ENCODE data around the gene ZNF441.
A peak's percentile ranks its signal among the peaks of the same experiment; 100 is the strongest.
"Not testable (repeated sequence)": the region's sequence is repeated elsewhere in the genome, so short reads cannot be mapped to it uniquely, and the experiment has no call there.

The ZNF441 gene

DNA sequence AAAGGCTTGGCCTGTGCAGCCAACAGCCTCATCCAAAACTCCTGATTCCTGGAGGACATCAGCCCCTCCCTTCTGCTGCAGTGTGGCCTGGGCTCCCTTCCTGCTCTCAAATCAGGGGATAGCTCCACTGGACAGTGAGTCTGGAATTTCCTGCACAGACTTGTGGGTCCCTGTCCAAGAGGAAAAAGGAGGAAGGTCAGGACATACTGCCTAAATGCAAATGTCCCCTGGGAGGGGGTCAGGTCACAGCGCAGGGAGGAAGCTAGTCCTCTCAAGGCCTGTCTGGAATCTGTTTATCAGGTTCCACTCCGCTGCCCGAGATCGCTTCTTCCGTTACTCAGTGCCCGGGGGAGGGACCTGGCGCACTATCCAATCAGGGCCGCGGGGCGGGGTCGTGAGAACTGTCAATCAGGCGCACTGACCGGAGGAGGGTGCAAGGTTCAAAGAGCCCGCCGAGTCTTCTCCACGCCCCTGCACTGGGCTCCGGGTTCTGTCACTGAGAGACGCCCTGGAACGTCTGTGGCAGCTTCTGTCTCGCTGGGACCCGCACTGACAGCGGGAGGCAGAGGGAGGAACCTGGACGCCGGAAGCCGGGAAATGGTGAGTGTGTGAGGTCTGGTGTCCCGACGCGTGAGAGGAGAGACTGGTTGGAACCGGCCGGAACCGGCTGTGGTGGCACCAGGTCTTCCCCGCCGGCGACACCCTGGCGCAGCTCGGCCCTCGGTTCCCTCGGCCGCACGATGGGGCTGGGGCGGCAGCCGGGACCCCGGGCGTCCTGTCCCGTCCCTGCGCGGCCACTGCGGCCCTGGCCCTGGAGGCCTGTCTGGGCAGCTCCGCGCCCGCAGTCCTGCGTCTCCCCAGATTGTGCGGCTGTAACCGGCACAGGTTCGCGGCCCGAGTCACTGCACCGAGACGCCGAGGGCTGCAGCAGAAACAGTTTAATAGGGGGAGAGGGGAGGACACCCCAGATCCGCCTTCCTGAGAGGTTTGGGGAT is at the start of gene ZNF441:
Gene ZNF441, plus strand, starts transcription at position 404 of the 995 bp plus-strand sequence. Its CDS starts 194 bp downstream, at position 598.
- peak; percentile 83 for DNase-seq

GRCh38 chr19:11721681-11722080 is 45.1 kb upstream of the ZNF441 start:
- no peak for DNase-seq

DNA sequence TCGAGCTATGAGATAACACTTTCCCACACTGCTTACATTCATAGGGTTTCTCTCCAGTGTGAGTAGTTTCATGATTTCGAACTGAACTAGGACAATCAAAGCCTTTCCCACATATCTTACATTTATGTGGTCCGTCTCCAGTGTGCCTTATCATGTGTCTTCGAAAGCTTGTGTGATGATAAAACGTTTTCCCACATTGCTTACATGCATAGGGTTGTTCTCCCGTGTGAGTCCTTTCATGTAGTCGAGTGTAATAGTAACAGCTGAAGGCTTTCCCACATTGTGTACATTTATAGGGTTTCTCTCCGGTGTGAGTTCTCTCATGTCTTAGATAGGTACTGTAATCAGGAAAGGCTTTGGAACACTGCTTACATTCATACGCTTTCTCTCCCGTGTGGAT is 44.4 kb upstream of the ZNF441 start:
- no peak for DNase-seq

- no peak for DNase-seq
Observed at GRCh38 chr19:11729586-11729985, 37.2 kb upstream of the ZNF441 start.

GRCh38 chr19:11735375-11735774 is 31.4 kb upstream of the ZNF441 start:
- no peak for DNase-seq

DNA sequence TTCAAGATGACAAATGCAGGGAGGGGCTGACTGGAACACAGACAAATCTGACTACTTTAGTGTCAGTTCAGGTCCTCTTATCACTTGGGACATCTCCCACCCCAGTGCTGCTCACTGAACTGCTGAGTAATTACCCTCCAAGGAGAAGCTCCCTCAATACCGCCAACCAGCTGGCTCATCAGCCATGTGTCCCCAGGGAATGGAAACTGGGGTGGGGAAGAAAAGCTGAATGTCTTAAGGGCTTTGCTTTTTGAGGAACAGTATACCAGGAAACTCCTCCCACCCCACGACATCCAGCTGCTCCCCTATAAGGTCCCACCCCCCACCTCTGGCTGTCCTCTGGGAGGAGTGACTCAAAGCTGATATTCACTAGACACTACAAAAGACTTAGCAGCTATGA is 30.1 kb upstream of the ZNF441 start:
- DNase-seq, result no peak

DNA sequence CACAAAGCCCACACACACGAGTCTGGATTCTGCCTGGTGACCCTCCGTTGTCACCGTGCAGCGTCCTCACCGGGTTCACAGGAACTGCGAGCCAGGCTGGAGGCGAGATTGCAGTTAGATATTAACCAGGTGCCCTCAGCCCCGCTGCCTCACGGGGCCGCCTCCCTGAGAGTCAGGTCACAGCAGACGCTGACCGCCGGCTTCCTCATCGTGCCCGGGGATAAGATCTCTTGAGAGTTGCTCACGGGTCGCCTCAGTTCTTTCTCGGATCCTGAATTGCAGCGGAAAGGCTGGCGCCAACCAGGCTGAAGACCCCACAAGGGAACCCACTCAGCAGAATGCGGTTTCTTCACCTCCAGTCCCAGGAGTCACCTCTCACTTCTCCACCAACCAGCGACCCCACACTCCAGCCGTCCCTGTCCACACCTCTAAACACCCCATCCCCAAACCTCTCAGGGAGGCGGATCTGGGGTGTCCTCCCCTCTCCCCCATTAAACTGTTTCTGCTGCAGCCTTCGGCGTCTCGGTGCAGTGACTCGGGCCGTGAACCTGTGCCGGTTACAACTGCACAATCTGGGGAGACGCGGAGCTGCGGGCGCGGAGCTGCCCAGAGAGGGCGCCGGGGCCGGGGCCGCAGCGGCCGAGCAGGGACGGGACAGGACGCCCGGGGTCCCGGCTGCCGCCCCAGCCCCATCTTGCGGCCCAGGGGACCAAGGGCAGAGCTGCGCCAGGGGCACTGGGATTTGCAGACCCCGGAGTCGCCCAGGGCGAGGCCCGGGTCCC is 28.6 kb upstream of the ZNF441 start:
- DNase-seq, result no peak

DNA sequence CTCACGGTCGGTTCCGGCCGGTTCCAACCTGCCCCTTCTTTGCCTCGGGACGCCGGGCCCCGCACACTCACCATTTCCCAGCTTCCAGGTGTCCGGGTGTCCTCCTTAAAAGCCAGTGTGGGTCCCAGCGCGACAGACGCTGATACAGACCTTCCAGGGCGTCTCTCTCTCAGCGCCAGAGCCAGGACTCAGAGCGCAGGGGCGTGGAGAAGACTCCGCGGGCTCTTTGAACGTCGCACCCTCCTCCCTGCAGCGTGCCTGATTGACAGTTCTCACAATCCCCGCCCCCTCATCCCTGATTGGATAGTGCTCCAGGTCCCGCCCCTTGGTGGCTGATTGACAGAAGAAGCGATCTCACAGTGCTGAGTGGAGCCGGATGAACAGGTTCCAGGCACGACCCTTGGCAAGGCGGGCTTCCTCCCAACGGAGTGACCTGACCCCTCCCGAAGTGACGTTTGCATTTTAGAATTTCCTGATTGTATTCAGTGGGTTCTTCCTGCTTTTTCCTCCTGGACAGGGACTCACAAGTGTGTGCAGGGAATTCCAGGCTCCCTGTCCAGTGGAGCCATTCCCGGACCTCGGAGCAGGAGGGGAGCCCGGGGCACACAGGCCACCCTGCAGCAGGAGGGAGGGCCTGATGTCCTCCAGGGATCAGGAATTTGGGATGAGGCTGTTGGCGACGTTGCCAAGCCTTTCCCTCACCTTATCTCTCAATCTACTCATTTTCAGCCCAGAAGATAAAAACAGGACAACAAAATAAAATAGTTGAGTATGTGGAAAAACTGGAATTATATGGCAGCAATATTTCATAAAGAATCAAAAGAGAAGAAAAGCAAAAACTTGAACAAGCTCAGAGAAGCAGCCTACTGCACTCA is 27.8 kb upstream of the ZNF441 start, which contains the start of gene ZNF823:
Gene ZNF823, minus strand, starts transcription at position 201 of the 875 bp plus-strand sequence. Its CDS starts 127 bp downstream, at position 74.
- DNase-seq, result peak; percentile 81

DNA sequence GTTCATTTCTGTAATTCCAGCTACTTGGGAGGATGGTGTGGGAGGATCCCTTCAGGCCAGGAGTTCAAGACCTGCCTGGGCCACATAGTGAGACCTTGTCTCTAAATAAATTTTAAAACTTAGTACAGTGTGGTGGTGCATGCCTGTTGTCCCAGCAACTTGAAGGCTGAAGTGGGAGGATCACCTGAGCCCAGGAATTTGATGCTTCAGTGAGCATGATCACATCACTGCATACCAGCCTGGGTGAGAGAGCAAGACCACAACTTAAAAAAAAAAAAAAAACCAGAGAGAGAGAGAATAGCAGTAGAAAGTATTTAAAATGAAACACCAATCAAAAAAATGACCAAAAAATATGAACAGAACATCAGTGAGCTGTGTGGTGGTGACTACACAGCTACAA is 20.9 kb upstream of the ZNF441 start:
- no peak for DNase-seq

GRCh38 chr19:11747277-11747676 is 19.5 kb upstream of the ZNF441 start:
- DNase-seq, result no peak

GRCh38 chr19:11749751-11750150 is 17.0 kb upstream of the ZNF441 start:
- no peak for DNase-seq

- no peak for DNase-seq
Observed at GRCh38 chr19:11752244-11752736, 14.5 kb upstream of the ZNF441 start.

DNA sequence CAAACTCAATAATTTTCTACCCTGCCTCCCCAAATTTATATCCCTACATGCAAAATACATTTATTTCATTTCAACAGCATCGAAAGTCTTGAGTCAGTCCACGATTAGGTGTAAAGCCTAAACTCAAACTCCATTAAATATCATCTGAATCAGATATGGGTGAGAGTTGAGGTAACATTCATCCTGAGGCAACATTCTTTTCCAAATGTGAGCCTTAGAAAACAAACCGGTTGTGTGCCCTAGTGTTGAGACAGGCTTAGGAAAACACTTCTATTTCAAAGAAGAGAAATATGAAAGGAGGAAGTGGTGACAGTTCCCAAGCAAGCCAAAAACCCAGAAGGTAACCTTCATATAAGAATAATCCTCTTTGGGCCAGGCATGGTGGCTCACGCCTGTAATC is 12.1 kb upstream of the ZNF441 start:
- no peak for DNase-seq

GRCh38 chr19:11756965-11757364 is 9.8 kb upstream of the ZNF441 start:
- DNase-seq, result no peak

DNA sequence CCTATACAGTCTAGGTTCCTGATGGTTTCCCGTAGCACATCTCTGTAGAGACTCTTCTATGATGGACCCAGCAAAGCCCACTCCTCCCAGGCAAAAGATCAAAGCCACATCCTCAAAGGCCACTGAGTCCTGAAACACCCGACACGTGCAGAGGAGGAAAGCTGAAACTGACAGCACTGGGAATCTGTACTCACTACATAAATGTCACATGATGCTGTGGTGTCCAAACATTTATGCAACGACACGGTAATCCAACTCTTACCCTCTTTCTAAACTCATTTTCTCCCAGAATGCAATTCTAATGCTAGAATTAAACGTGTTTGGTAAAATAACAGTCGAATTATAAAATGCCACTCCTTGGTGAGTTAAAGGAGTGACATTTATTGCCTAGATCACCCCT is 7.0 kb upstream of the ZNF441 start:
- DNase-seq, result no peak

- DNase-seq, result no peak
Observed at GRCh38 chr19:11763117-11763516, 3.7 kb upstream of the ZNF441 start.

- DNase-seq, result no peak
Observed at GRCh38 chr19:11763611-11764010, 3.2 kb upstream of the ZNF441 start.

GRCh38 chr19:11767633-11768133 is 883 bp downstream of the ZNF441 start:
- DNase-seq, result no peak

GRCh38 chr19:11769995-11770394 is 3.2 kb downstream of the ZNF441 start:
- no peak for DNase-seq

GRCh38 chr19:11771520-11771919 is 4.7 kb downstream of the ZNF441 start:
- not testable (repeated sequence) for DNase-seq

GRCh38 chr19:11776669-11777068 is 9.9 kb downstream of the ZNF441 start:
- DNase-seq, result not testable (repeated sequence)

- no peak for DNase-seq
Observed at GRCh38 chr19:11780431-11781020, 13.7 kb downstream of the ZNF441 start.
